Lower leg skin (tissue), 4 donors: ENCODE results near the gene C20orf204. TPM values are rescaled to one million over a fixed set of nuclear protein-coding genes. Genes with fewer than 3 reads are reported as not detected.
"Not testable (repeated sequence)": the region's sequence is repeated elsewhere in the genome, so short reads cannot be mapped to it uniquely, and the experiment has no call there.

Experiments
- DNase-seq, 2 donors: peaks; one replicate each; pipeline ENCODE4 v3.0.0-alpha.2; 2019; ENCODE audit warnings: low spot score in 2 of 2
- H3K4me3 ChIP-seq: fragments of 200-600 bp; sonication (generic); 2 replicates; pipeline ENCODE4 v1.5.1; 2017; ENCODE audit warnings: mild to moderate bottlenecking, low read depth; ENCODE audit not compliant: poor library complexity, severe bottlenecking
- POLR2A ChIP-seq, 2 donors: fragments of 450-650 bp; IDR thresholded peaks; one replicate each; pipeline ENCODE4 v1.6.1; 2016 to 2017; ENCODE audit warnings: antibody characterized with exemption in 2 of 2, mild to moderate bottlenecking in 1 of 2, moderate library complexity in 1 of 2
- WGBS, 2 donors: methylation state at CpG; one replicate each; pipeline ENCODE4 v1.1.5; 2018; 5-methylcytosine and 5-hydroxymethylcytosine counted together
- intact Hi-C: fragments of 100-400 bp; cut with DNase I; formaldehyde crosslinking; loops from one replicate; pipeline ENCODE4 v1.15.0; 2023; ENCODE audit warnings: low total_unique reads
- total RNA-seq, 4 donors: library from RNA; depleted of rRNA; stranded (reverse); fragments of >200 nt; gene quantifications; one replicate each; pipeline ENCODE4 v1.1.0, GENCODE V29; 2016
- TF ChIP-seq, protein P1 (sequence below), 3 donors: fragments of 450-650 bp; IDR thresholded peaks; one replicate each; pipeline ENCODE4 v1.5.1; 2016; ENCODE audit warnings: antibody characterized with exemption in 3 of 3, mild to moderate bottlenecking in 3 of 3, moderate library complexity in 2 of 3

C20orf204 gene
- total RNA-seq, 4 donors from 2014 or later, result 0.39 to 1.8 (median 0.66) TPM

GRCh38 chr20:64006902-64007301 is 29.1 kb upstream of the C20orf204 start:
- DNase-seq, result no peak
- H3K4me3 ChIP-seq, result no peak overlapping the region
- 90 to 91% methylated on average over 3 of the region's 3 CpGs for WGBS, 2 donors
- TF ChIP-seq, protein P1, sequence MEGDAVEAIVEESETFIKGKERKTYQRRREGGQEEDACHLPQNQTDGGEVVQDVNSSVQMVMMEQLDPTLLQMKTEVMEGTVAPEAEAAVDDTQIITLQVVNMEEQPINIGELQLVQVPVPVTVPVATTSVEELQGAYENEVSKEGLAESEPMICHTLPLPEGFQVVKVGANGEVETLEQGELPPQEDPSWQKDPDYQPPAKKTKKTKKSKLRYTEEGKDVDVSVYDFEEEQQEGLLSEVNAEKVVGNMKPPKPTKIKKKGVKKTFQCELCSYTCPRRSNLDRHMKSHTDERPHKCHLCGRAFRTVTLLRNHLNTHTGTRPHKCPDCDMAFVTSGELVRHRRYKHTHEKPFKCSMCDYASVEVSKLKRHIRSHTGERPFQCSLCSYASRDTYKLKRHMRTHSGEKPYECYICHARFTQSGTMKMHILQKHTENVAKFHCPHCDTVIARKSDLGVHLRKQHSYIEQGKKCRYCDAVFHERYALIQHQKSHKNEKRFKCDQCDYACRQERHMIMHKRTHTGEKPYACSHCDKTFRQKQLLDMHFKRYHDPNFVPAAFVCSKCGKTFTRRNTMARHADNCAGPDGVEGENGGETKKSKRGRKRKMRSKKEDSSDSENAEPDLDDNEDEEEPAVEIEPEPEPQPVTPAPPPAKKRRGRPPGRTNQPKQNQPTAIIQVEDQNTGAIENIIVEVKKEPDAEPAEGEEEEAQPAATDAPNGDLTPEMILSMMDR (IDR thresholded peaks at IDR 0.05), result no peak
- no peak for TF ChIP-seq POLR2A (IDR thresholded peaks at IDR 0.05)
- intact Hi-C loops, result no loop called here

DNA sequence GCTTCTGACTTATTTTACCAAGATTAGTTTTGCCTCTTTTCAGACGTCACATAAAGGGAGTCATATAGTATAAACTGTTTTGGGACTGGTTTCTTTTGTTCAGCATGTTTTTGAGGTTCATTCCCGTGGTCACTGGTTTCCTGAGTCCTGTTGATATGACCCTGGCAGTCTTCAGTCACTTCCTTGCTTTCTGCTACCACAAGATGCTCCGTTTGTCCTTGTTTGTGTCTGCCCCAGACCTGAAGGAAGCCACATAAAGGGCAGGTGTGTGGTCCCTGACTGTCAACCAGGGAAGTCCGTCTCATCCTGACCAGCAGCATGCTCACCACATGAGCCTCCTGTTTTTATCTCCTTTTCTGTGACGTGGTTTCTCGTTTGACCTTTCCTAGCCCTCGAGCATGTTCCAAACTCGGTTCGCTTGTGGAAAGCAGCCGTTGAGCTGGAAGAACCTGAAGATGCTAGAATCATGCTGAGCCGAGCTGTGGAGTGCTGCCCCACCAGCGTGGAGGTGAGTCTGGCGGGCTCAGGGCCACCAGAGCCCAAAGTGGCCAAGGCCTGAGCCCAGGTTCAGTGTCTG is 26.1 kb upstream of the C20orf204 start:
- WGBS, 2 donors, result 87 to 90% methylated on average over 13 of the region's 13 CpGs
- TF ChIP-seq, protein P1 (IDR thresholded peaks at IDR 0.05), result no peak
- intact Hi-C loops, result no loop called here
- H3K4me3 ChIP-seq, result no peak overlapping the region
- DNase-seq, result no peak

DNA sequence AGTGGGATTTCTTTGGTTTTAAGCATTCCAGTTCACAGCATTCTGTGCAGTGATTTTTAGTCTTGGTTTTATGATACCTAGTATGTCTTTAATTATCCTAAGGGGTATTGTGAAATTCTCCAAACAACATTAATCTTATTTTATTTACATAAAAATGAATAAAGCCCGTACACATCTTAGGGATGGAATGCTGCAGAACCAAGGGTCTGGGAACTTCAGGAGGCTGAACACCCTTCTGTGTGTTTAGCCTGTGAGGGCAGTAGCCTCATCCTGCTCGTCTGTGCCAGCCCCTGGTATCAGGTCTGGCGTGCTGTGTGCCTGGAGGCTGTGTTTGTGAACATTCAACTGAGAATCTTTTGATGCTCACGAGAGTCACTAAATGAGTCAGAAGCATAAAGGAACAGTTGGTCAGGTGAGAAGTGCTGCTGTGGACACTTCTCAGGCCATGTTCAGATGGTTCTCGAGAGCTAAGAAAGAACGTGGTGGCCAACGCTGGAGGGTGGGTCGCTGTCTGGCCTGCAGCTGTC is 25.2 kb upstream of the C20orf204 start:
- 82 to 84% methylated on average over 8 of the region's 8 CpGs for WGBS, 2 donors
- H3K4me3 ChIP-seq, result no peak overlapping the region
- intact Hi-C loops, result no loop called here
- TF ChIP-seq, protein P1 (IDR thresholded peaks at IDR 0.05), result no peak
- TF ChIP-seq POLR2A (IDR thresholded peaks at IDR 0.05), result no peak
- DNase-seq, result no peak

DNA sequence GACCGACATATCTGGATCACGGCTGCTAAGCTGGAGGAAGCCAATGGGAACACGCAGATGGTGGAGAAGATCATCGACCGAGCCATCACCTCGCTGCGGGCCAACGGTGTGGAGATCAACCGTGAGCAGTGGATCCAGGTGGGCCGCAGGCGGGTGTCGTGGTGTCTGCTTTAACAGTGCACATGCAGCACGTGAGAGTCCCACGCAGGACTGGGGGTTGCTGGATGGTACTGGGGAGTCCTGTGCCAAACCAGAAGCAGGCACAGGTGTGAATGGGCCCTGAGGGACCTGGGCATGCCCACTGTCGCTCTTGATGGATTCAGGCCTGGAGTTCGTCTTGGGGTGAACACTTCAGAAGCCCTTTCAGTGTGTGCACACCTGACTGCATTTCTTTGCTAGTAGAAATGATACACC is 24.6 kb upstream of the C20orf204 start:
- TF ChIP-seq, protein P1 (IDR thresholded peaks at IDR 0.05), result no peak
- no peak for TF ChIP-seq POLR2A (IDR thresholded peaks at IDR 0.05)
- 91 to 95% methylated on average over 16 of the region's 16 CpGs for WGBS, 2 donors
- H3K4me3 ChIP-seq, result no peak overlapping the region
- intact Hi-C loops, result no loop called here
- no peak for DNase-seq

- DNase-seq, H3K4me3 ChIP-seq, intact Hi-C loops: not testable (repeated sequence)
- 82 to 95% methylated on average over 10 to 12 of the region's 20 CpGs for WGBS, 2 donors
These were observed 23.4 kb upstream of the C20orf204 start for GRCh38 chr20:64012385-64013154.

- intact Hi-C loops, result no loop called here
- TF ChIP-seq, protein P1 (IDR thresholded peaks at IDR 0.05), result no peak
- TF ChIP-seq POLR2A (IDR thresholded peaks at IDR 0.05), result no peak
- no peak overlapping the region for H3K4me3 ChIP-seq
- no peak for DNase-seq
- WGBS, 2 donors, result 66 to 75% methylated on average over 2 of the region's 2 CpGs
These were observed 20.3 kb upstream of the C20orf204 start for GRCh38 chr20:64015635-64016034.
